Measurements from ENCODE around the gene ATG10. TPM values are rescaled to one million over a fixed set of nuclear protein-coding genes. Genes with fewer than 3 reads are reported as not detected.

The ATG10 gene
- polyA plus RNA-seq, 1 donor from 2014 or later, result 12.1 TPM

- no peaks in the 10 kb centered on the region for H3K79me2 ChIP-seq (replicated peaks; ENCODE audit: insufficient read depth, low read length)
- no peaks in the 10 kb centered on the region for H3K36me3 ChIP-seq (ENCODE audit: insufficient read depth, low read length)
- H3K9me3 ChIP-seq (ENCODE audit: low read length), result no peaks in the 10 kb centered on the region
- H3F3A ChIP-seq (ENCODE audit: insufficient read depth, low read length, poor library complexity, severe bottlenecking), result no peaks in the 10 kb centered on the region
- H3K4me2 ChIP-seq (ENCODE audit: low read length), result no peak overlapping the region
- no peak overlapping the region for H3K9ac ChIP-seq (ENCODE audit: low read length)
- no peak overlapping the region for H3K4me3 ChIP-seq (ENCODE audit: low read length)
- no peak overlapping the region for H2AFZ ChIP-seq (ENCODE audit: low read depth, low read length)
- H3K9me2 ChIP-seq (ENCODE audit: insufficient read depth, low read length), result no peaks in the 10 kb centered on the region
- no peak overlapping the region for H3K27ac ChIP-seq (ENCODE audit: low read length)
- TF ChIP-seq EP300 (conservative IDR thresholded peaks at IDR 0.05; ENCODE audit: poor library complexity, severe bottlenecking), result no peak
- no peak for TF ChIP-seq TAF1 (IDR thresholded peaks at IDR 0.05; ENCODE audit: low read depth)
- no peak for TF ChIP-seq SMC3 (conservative IDR thresholded peaks at IDR 0.05; ENCODE audit: poor library complexity)
- no peak for TF ChIP-seq CTCF (IDR thresholded peaks at IDR 0.05; ENCODE audit: poor library complexity, severe bottlenecking)
- no peak for TF ChIP-seq EZH2 (IDR thresholded peaks at IDR 0.05; ENCODE audit: borderline replicate concordance, insufficient read depth, low read length, poor library complexity, severe bottlenecking)
- TF ChIP-seq POLR2AphosphoS5 (IDR thresholded peaks at IDR 0.05), result no peak
- TF ChIP-seq MXI1 (conservative IDR thresholded peaks at IDR 0.05; ENCODE audit: poor library complexity, severe bottlenecking), result no peak
- TF ChIP-seq RAD21 (conservative IDR thresholded peaks at IDR 0.05), result no peak
- TF ChIP-seq REST (IDR thresholded peaks at IDR 0.05; ENCODE audit: borderline replicate concordance), result no peak
- no peaks in the 10 kb centered on the region for H3K27me3 ChIP-seq (ENCODE audit: insufficient read depth, low read depth, low read length)
- H4K20me1 ChIP-seq (ENCODE audit: insufficient read depth), result no peaks in the 10 kb centered on the region
Observed at GRCh38 chr5:81989204-81989603, 17.4 kb downstream of the ATG10 start.

GRCh38 chr5:81994679-81995078 lies 22.9 kb downstream of the ATG10 start:
- Histone ChIP-seq H3K9me2 (ENCODE audit: insufficient read depth, low read length) (no peaks in the 10 kb centered on the region), H3K27ac (ENCODE audit: low read length) (no peak overlapping the region), H3K9me3 (ENCODE audit: low read length) (no peaks in the 10 kb centered on the region), H3K4me3 (ENCODE audit: low read length) (no peak overlapping the region), H3K36me3 (ENCODE audit: insufficient read depth, low read length) (no peaks in the 10 kb centered on the region), H3K27me3 (ENCODE audit: insufficient read depth, low read depth, low read length) (no peaks in the 10 kb centered on the region), H3K79me2 (replicated peaks; ENCODE audit: insufficient read depth, low read length) (no peaks in the 10 kb centered on the region), H2AFZ (ENCODE audit: low read depth, low read length) (no peak overlapping the region), H4K20me1 (ENCODE audit: insufficient read depth) (no peaks in the 10 kb centered on the region), H3F3A (ENCODE audit: insufficient read depth, low read length, poor library complexity, severe bottlenecking) (no peaks in the 10 kb centered on the region), H3K4me2 (ENCODE audit: low read length) (no peak overlapping the region), H3K9ac (ENCODE audit: low read length) (no peak overlapping the region)
- TF ChIP-seq REST (IDR thresholded peaks at IDR 0.05; ENCODE audit: borderline replicate concordance), result no peak
- TF ChIP-seq SMC3 (conservative IDR thresholded peaks at IDR 0.05; ENCODE audit: poor library complexity), result no peak
- no peak for TF ChIP-seq MXI1 (conservative IDR thresholded peaks at IDR 0.05; ENCODE audit: poor library complexity, severe bottlenecking)
- TF ChIP-seq TAF1 (IDR thresholded peaks at IDR 0.05; ENCODE audit: low read depth), result no peak
- TF ChIP-seq EZH2 (IDR thresholded peaks at IDR 0.05; ENCODE audit: borderline replicate concordance, insufficient read depth, low read length, poor library complexity, severe bottlenecking), result no peak
- TF ChIP-seq EP300 (conservative IDR thresholded peaks at IDR 0.05; ENCODE audit: poor library complexity, severe bottlenecking), result no peak
- no peak for TF ChIP-seq RAD21 (conservative IDR thresholded peaks at IDR 0.05)
- TF ChIP-seq POLR2AphosphoS5 (IDR thresholded peaks at IDR 0.05), result no peak

Data from neural cell (in vitro differentiated cells).